GM18861 (cell line): ENCODE measurements around the gene CERS5.

Experiments
- ATAC-seq: cut with Tn5 transposase; IDR thresholded peaks from one replicate; pipeline ENCODE4 v1.9.1; 2021; ENCODE audit not compliant: unreplicated experiment

The CERS5 gene

GRCh38 chr12:50079771-50080170 is 87.4 kb downstream of the CERS5 start:
- ATAC-seq: no peak
